Measurements from ENCODE around the gene UMODL1. TPM values are rescaled to one million over a fixed set of nuclear protein-coding genes. Genes with fewer than 3 reads are reported as not detected.

Gene UMODL1
- total RNA-seq, 6 experiments from 2014 or later, result 0.06 to 1.2 (median 0.75) TPM; not detected in 2

- no peaks in the 10 kb centered on the region for H3K9me3 ChIP-seq
- H3K27ac ChIP-seq, result no peak overlapping the region
- H3K27me3 ChIP-seq, result no peaks in the 10 kb centered on the region
- no peaks in the 10 kb centered on the region for H3K36me3 ChIP-seq
- no peak overlapping the region for H3K4me3 ChIP-seq
- WGBS (ENCODE audit: insufficient coverage, low coverage, low lambda C conversion rate, missing lambda C conversion rate), result 55% methylated on average over 2 of the region's 4 CpGs
- TF ChIP-seq POLR2A (IDR thresholded peaks at IDR 0.05) (no peak), CTCF (IDR thresholded peaks at IDR 0.05) (no peak)
- intact Hi-C loops (cut with DNase I), result no loop called here
- H3K4me1 ChIP-seq, result peaks cover 0 to 6% (median 0%) of the 10 kb centered on the region in 4 donors
- no peak for DNase-seq
- ATAC-seq, result peak in 1 of 4 donors; percentile 20
These were observed 39.3 kb upstream of the UMODL1 start for GRCh38 chr21:42031816-42032215.

GRCh38 chr21:42032266-42032665, 38.9 kb upstream of the UMODL1 start:
- no peak for TF ChIP-seq POLR2A (IDR thresholded peaks at IDR 0.05)
- TF ChIP-seq CTCF (IDR thresholded peaks at IDR 0.05), result no peak
- intact Hi-C loops (cut with DNase I), result no loop called here
- DNase-seq (no peak), ATAC-seq (peak in 2 of 4 donors; percentile 28 to 53)
- Histone ChIP-seq H3K4me3 (no peak overlapping the region), H3K27ac (no peak overlapping the region), H3K27me3 (no peaks in the 10 kb centered on the region), H3K36me3 (no peaks in the 10 kb centered on the region), H3K4me1 (peaks cover 0 to 6% (median 0%) of the 10 kb centered on the region in 4 donors), H3K9me3 (no peaks in the 10 kb centered on the region)
- WGBS (ENCODE audit: insufficient coverage, low coverage, low lambda C conversion rate, missing lambda C conversion rate), result no CpG with 5 or more reads among the region's 2 CpGs

- WGBS (ENCODE audit: insufficient coverage, low coverage, low lambda C conversion rate, missing lambda C conversion rate), result 90% methylated on average over 2 of the region's 3 CpGs
- DNase-seq (no peak), ATAC-seq (no peak)
- TF ChIP-seq POLR2A (IDR thresholded peaks at IDR 0.05), result no peak
- TF ChIP-seq CTCF (IDR thresholded peaks at IDR 0.05), result no peak
- Histone ChIP-seq H3K27me3 (no peaks in the 10 kb centered on the region), H3K4me1 (peaks cover 0 to 11% (median 0%) of the 10 kb centered on the region in 4 donors), H3K36me3 (no peaks in the 10 kb centered on the region), H3K4me3 (no peak overlapping the region), H3K27ac (no peak overlapping the region), H3K9me3 (no peaks in the 10 kb centered on the region)
- intact Hi-C loops (cut with DNase I), result no loop called here
These were observed 38.1 kb upstream of the UMODL1 start for GRCh38 chr21:42032968-42033367.

GRCh38 chr21:42036313-42036712, 34.8 kb upstream of the UMODL1 start:
- intact Hi-C loops (cut with DNase I), result no loop called here
- ATAC-seq, result no peak
- Histone ChIP-seq H3K27me3 (no peaks in the 10 kb centered on the region), H3K4me1 (peaks cover 0 to 32% (median 12%) of the 10 kb centered on the region in 4 donors), H3K9me3 (no peaks in the 10 kb centered on the region), H3K4me3 (no peak overlapping the region), H3K36me3 (no peaks in the 10 kb centered on the region), H3K27ac (no peak overlapping the region)
- TF ChIP-seq CTCF (IDR thresholded peaks at IDR 0.05) (no peak), POLR2A (IDR thresholded peaks at IDR 0.05) (no peak)
- WGBS (ENCODE audit: insufficient coverage, low coverage, low lambda C conversion rate, missing lambda C conversion rate), result 75% methylated on average over 2 of the region's 2 CpGs
- no peak for DNase-seq

- WGBS (ENCODE audit: insufficient coverage, low coverage, low lambda C conversion rate, missing lambda C conversion rate), result 60% methylated on average over 9 of the region's 9 CpGs
- H3K27me3 ChIP-seq, result no peaks in the 10 kb centered on the region
- intact Hi-C loops (cut with DNase I), result no loop called here
- no peaks in the 10 kb centered on the region for H3K36me3 ChIP-seq
- no peak for ATAC-seq
- DNase-seq, result no peak
- H3K4me1 ChIP-seq, result peaks cover 0 to 27% (median 12%) of the 10 kb centered on the region in 4 donors
- no peaks in the 10 kb centered on the region for H3K9me3 ChIP-seq
- no peak overlapping the region for H3K4me3 ChIP-seq
- peak overlapping the region; percentile 45 to 81 (median 70) for H3K27ac ChIP-seq
- TF ChIP-seq POLR2A (IDR thresholded peaks at IDR 0.05) (no peak), CTCF (IDR thresholded peaks at IDR 0.05) (no peak)
These were observed 33.6 kb upstream of the UMODL1 start for GRCh38 chr21:42037516-42037915.
